NCI-H1092 (cell line): ENCODE measurements around the gene RESP18.
A peak's percentile ranks its signal among the peaks of the same experiment; 100 is the strongest.
"Not testable (repeated sequence)": the region's sequence is repeated elsewhere in the genome, so short reads cannot be mapped to it uniquely, and the experiment has no call there.

Experiments used
- DNase-seq: peaks from one replicate; lab custom pipeline; 2025; lab: John Stamatoyannopoulos, UW

RESP18 gene

GRCh38 chr2:219291394-219291793, 41.1 kb downstream of the RESP18 start:
- DNase-seq: no peak

GRCh38 chr2:219290381-219291171, 42.0 kb downstream of the RESP18 start:
- DNase-seq: no peak

DNA sequence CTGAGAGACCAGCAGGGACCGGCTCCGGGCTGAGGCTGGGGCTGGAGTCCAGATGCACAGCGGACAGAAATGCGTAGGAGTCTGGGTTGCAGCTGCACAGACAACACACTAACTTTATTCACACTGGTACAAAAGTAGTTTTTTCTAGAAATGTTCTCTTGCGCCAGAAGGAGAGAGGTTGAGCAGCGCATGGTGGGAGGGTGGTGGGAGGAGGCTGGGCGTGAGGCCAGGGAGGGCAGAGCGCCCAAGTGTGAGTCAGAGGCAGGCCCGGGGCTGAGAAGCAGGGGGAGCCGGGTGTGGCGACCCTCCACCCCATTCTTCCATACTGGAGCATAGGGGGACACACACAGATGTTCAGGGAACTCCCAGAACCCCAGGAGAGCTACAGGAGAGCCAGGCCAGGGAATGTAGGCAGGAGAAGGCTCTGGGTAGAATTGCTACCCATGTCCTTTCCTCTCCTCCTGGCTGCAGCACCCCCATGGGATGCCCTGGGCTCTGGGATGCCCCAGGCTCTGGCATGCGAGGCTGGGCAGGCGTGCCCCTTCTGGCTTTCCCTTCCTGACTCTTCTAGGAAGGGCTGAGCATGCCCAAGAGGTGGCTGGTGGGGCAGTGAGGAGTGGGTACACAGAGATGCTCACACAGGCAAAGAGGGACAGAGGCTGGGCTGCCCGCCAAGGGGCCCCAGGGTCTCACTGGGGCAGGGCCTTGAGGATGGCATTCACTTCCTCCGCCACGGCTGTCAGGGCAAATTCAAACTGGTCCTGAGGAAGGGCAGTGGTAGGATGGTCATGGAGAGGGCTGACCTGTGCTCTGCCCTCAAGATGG, 42.8 kb downstream of the RESP18 start:
- DNase-seq: no peak

GRCh38 chr2:219289195-219289536, 43.4 kb downstream of the RESP18 start:
- no peak for DNase-seq

- DNase-seq: no peak
Observed at GRCh38 chr2:219287580-219288265, 44.8 kb downstream of the RESP18 start.

GRCh38 chr2:219287116-219287440, 45.5 kb downstream of the RESP18 start:
- DNase-seq: not testable (repeated sequence)

DNA sequence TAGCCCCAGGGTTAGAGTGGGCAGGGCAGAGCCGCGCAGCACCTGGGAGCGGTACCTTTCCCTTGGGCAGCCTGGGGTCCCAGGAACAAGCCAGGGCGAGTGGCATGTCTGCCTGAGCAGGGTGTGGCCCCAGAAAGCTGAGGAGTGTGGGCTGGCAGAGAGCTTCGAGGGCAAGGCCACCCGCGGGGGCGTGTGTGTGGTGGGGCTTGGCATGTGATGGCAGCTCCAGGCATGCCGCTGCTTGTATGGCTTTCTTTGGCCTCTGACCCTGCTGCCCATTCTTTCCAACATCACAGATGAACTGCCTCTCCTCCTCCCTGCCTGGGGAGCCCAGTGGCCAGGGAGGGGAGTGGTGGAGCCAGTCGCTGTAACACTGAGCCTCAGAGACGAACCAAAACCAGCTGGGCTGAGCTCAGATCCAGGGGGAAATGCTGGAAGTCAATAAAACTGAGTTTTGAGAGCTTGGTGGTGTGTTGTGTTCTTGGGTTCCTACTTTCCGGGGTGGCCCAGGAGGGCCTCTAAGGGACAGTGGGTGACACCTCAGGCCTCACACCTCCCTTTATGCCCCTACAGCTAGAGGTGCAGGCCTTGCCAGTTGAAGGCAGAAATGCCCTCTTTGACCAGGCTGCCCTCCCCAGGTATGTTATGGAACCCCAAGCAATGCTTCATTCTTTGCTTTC, 46.0 kb downstream of the RESP18 start:
- no peak for DNase-seq

- DNase-seq: no peak
Observed at GRCh38 chr2:219285894-219286425, 46.6 kb downstream of the RESP18 start.

GRCh38 chr2:219285373-219285735, 47.2 kb downstream of the RESP18 start:
- no peak for DNase-seq

DNA sequence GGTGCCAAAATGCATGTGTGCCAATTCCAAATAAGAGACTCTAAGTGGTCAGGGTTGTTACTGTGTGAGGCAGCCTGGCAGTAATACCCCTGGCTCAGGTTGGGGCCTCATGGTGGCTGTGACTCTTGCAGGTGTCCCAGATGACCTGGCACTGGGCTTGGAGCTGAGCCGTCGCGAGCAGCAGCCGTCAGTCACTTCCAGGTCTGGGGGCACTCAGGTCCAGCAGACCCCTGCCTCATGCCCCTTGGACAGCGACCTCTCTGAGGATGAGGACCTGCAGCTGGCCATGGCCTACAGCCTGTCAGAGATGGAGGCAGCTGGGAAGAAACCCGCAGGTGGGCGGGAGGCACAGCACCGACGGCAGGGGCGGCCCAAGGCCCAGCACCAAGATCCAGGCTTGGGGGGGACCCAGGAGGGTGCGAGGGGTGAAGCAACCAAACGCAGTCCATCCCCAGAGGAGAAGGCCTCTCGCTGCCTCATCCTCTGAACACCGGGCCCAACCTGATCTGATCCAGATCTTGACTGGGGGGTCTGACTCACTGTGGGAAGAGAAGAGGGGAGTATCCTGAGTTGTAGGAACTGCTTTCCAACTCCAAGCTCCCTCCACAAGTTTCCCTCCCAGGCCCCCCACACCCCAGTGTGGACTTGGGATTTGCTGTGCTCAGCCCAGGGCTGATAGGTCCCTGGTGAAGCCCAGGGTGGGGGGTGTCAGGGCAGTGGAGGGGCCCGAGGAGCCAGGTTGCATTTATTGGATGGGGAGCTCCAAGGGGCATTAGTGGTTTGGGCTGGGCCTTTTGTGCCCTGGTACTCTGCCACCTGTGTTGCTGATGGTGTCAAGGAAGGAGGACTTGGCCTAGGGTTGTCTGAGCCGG, 47.8 kb downstream of the RESP18 start:
- DNase-seq: no peak

DNA sequence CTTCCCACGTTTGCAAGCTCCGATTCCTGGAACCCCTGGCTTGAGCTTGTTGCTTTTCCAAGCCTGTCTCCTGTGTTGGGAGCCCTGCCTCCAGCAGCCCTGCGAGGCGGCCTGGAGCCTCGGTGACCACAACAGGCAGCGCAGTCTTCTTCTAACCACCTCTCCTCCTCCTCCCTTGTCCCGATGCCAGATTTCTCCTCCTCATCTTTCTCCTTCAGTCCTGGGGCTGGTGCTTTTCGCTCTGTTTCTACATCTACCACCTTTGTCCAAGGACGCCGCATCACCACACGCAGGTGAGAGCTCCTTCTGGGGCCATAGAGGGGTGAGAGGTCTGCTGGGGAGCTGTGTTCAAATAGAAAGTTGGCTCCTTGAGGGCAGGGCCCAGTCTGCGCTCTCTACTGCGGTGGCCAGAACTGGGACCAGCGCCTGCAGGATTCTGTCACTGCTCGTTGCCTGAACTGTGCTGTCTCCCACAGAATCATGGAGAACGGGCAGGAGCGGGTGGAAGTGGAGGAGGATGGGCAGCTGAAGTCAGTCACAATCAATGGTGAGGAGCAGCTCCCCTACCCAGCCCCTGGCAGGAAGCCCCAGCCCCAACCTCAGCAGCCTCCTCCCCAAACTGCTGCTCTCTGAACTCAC, 49.5 kb downstream of the RESP18 start:
- DNase-seq: no peak

- DNase-seq: no peak
Observed at GRCh38 chr2:219282375-219282774, 50.2 kb downstream of the RESP18 start.

GRCh38 chr2:219281588-219281987, 51.0 kb downstream of the RESP18 start:
- DNase-seq: no peak

DNA sequence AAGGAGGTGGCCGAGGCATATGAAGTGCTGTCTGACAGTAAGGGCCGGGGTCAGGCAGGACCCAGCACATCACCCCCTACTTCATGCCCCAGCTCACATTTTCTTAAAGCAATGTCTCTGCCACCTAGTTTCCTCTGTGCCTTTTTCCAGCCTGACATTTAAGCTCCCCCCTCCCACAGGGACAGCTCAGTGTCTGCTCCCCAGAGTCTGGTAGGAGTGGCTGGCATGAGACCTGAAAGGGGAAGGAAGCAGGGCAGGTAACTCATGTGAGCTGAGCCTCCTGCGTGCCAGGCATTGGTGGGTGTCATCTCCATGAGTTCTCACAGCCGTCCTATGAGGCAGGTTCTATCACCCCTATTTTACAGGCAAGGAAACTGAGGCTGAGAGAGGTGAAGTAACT, 51.9 kb downstream of the RESP18 start:
- DNase-seq: no peak

- DNase-seq: no peak
Observed at GRCh38 chr2:219279916-219280516, 52.5 kb downstream of the RESP18 start.

- peak; percentile 87 for DNase-seq
Observed at GRCh38 chr2:219279151-219279915, 53.2 kb downstream of the RESP18 start, which contains the start of gene DNAJB2. Gene DNAJB2, plus strand, starts transcription at chr2:219279366. Its CDS starts 468 bp downstream, at chr2:219279834.

DNA sequence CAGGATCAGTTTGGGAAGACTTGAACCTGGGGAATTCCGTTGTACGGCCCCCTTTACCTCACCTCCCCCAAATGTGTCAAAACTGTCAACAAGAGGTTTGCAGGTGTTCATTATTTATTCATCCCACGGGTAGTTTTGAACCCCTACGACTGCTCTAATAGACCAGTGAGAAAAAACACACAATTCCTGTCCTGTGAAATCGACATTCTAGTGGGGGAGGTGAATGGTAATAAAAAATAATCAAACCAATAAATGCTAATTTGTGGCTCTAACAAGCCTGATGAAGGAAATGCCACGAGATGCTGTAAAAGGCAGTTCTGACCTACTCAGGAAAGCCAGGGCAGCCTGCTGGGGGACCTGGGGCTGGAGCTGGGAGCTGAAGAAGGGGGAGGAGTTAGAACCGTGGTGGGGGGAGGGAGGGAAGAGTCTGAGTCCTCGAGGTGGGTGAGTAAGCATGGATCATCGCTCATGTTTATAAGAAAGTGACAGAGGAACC, 53.8 kb downstream of the RESP18 start:
- DNase-seq: no peak

GRCh38 chr2:219277703-219278654, 54.6 kb downstream of the RESP18 start:
- peak; percentile 25 for DNase-seq
